Loucy (cell line): Measurements from ENCODE around the gene ACTR1A.

Experiments used
- H2AFZ ChIP-seq: fragments of 200-600 bp; sonication (generic); 2 replicates; pipeline ENCODE4 v1.6.0; 2016; ENCODE audit warnings: antibody characterized with exemption, mild to moderate bottlenecking, low read length, moderate library complexity
- H3F3A ChIP-seq: fragments of 200-600 bp; 2 replicates; pipeline ENCODE4 v1.6.0; 2016; ENCODE audit warnings: antibody characterized with exemption, low read depth, mild to moderate bottlenecking
- H3K27me3 ChIP-seq: fragments of 200-600 bp; sonication (generic); 2 replicates; pipeline ENCODE4 v1.6.1; 2014; ENCODE audit warnings: low read length, mild to moderate bottlenecking; ENCODE audit not compliant: insufficient read depth, poor library complexity, severe bottlenecking
- H3K36me3 ChIP-seq: fragments of 200-600 bp; sonication (generic); 2 replicates; pipeline ENCODE4 v1.6.1; 2016; ENCODE audit warnings: low read length; ENCODE audit not compliant: insufficient read depth
- H3K4me1 ChIP-seq: fragments of 200-600 bp; sonication (generic); 2 replicates; pipeline ENCODE4 v1.5.1; 2014; ENCODE audit warnings: low read length, mild to moderate bottlenecking; ENCODE audit not compliant: insufficient read depth, poor library complexity, severe bottlenecking
- H3K4me2 ChIP-seq: fragments of 200-600 bp; sonication (generic); 2 replicates; pipeline ENCODE4 v1.6.0; 2014; ENCODE audit warnings: antibody characterized with exemption, low read length, low read depth, mild to moderate bottlenecking; ENCODE audit not compliant: poor library complexity, severe bottlenecking
- H3K4me3 ChIP-seq: fragments of 200-600 bp; sonication (generic); 2 replicates; pipeline ENCODE4 v1.5.1; 2014; ENCODE audit warnings: low read length, mild to moderate bottlenecking, mixed read lengths; ENCODE audit not compliant: poor library complexity, severe bottlenecking
- H3K79me2 ChIP-seq: fragments of 200-600 bp; sonication (generic); 2 replicates; pipeline ENCODE4 v1.6.1; 2014; ENCODE audit warnings: low read length; ENCODE audit not compliant: insufficient read depth
- H3K9ac ChIP-seq: fragments of 200-600 bp; sonication (generic); 2 replicates; pipeline ENCODE4 v1.6.0; 2014; ENCODE audit warnings: mild to moderate bottlenecking, low read depth, low read length, moderate library complexity; ENCODE audit not compliant: poor library complexity, severe bottlenecking
- H3K9me2 ChIP-seq: fragments of 200-600 bp; sonication (generic); replicated peaks from 2 replicates; pipeline ENCODE4 v1.6.1; 2016; ENCODE audit warnings: low read depth, low read length, mixed read lengths
- H3K9me3 ChIP-seq: fragments of 200-600 bp; sonication (generic); 2 replicates; pipeline ENCODE4 v1.6.1; 2014; ENCODE audit warnings: mild to moderate bottlenecking, antibody characterized with exemption, low read length, low read depth; ENCODE audit not compliant: insufficient read depth
- H4K20me1 ChIP-seq: fragments of 200-600 bp; sonication (generic); 2 replicates; pipeline ENCODE4 v1.6.0; 2014; ENCODE audit warnings: antibody characterized with exemption, low read length, mild to moderate bottlenecking; ENCODE audit not compliant: insufficient read depth, poor library complexity, severe bottlenecking
- EZH2phosphoT487 ChIP-seq: fragments of 200-600 bp; IDR thresholded peaks from 2 replicates; pipeline ENCODE4 v1.6.1; 2018; ENCODE audit warnings: antibody characterized with exemption, mild to moderate bottlenecking, moderate library complexity, borderline replicate concordance
- TF ChIP-seq, protein P1 (sequence below): fragments of 200-600 bp; sonication (generic); conservative IDR thresholded peaks from 2 replicates; pipeline ENCODE4 v1.5.1; 2014; ENCODE audit warnings: mild to moderate bottlenecking, antibody characterized with exemption, low read length

Gene ACTR1A

DNA sequence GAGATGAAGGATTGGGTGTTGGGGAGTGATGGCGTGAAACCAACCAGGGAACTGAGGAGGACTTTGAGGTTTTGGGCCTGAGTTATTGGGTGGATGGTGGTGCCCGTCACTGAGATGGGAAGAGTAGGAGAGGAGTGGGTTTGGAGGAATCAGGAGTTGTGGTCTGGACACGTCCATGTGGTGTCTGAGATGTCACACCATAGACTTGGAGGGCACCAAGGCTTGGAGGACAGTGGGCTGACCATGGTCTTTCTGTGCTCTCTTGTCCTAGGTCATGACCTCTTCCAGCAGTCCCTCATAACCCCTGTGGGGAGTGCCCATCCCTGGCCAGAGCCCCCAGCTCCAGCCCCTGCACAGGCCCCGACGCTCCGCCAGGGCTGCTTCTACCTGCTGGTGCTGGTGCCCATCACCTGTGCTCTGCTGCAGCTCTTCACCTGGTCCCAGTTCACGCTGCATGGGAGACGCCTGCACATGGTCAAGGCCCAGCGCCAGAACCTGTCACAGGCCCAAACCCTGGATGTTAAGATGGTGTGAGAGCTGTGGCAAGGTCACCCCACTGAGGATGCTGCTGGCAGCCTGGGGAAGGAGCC, 27.0 kb downstream of the ACTR1A start:
- Histone ChIP-seq H2AFZ (no peak overlapping the region), H3F3A (no peaks in the 10 kb centered on the region), H3K9ac (no peak overlapping the region), H4K20me1 (no peaks in the 10 kb centered on the region), H3K36me3 (peaks cover 18% of the 10 kb centered on the region; the same call in 1 of the 2 replicates), H3K27me3 (no peaks in the 10 kb centered on the region), H3K9me2 (no peaks in the 10 kb centered on the region), H3K9me3 (no peaks in the 10 kb centered on the region), H3K4me3 (no peak overlapping the region), H3K4me2 (no peak overlapping the region), H3K79me2 (no peaks in the 10 kb centered on the region), H3K4me1 (no peaks in the 10 kb centered on the region)
- no peak for TF ChIP-seq EZH2phosphoT487
- TF ChIP-seq, protein P1, sequence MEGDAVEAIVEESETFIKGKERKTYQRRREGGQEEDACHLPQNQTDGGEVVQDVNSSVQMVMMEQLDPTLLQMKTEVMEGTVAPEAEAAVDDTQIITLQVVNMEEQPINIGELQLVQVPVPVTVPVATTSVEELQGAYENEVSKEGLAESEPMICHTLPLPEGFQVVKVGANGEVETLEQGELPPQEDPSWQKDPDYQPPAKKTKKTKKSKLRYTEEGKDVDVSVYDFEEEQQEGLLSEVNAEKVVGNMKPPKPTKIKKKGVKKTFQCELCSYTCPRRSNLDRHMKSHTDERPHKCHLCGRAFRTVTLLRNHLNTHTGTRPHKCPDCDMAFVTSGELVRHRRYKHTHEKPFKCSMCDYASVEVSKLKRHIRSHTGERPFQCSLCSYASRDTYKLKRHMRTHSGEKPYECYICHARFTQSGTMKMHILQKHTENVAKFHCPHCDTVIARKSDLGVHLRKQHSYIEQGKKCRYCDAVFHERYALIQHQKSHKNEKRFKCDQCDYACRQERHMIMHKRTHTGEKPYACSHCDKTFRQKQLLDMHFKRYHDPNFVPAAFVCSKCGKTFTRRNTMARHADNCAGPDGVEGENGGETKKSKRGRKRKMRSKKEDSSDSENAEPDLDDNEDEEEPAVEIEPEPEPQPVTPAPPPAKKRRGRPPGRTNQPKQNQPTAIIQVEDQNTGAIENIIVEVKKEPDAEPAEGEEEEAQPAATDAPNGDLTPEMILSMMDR = no peak

DNA sequence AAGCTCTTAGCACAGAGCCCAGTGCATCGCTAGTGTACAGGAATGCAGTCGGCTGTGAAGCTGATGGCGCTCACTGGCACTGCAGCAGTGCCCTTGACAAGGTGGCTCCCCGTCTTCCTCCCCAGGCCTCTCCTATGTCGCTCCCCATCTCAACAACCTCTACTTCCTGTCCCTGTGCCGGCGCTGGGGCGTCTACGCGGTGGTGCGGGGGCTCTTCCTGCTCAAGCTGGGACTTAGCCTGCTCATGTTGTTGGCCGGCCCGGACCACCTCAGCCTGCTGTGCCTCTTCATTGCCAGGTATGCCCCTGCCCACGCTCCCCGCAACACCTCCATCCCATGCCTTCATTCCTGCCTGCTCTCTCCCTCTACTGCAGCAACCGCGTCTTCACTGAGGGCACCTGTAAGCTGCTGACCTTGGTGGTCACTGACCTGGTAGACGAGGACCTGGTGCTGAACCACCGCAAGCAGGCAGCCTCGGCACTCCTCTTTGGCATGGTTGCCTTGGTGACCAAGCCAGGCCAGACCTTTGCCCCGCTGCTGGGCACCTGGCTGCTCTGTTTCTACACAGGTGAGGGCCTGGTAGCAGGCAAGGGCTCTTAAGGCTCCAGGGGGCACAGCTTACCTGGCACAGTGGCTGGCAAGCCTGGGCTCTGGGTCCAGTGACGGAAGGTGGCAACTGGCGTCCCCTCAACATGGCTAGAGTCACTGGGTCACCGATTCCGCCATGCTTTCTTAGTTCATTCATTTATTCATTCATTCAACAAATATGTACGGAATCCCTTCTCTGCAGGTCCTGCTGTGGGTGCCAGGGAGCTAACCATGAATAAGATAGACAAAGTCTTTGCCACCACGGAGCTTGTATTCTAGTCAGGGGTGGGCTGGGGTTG, 28.8 kb downstream of the ACTR1A start:
- no peak for TF ChIP-seq EZH2phosphoT487
- TF ChIP-seq, protein P1 = no peak
- Histone ChIP-seq H3K79me2 (no peaks in the 10 kb centered on the region), H3K9me3 (no peaks in the 10 kb centered on the region), H3K4me1 (no peaks in the 10 kb centered on the region), H3K4me2 (no peak overlapping the region), H3K9ac (no peak overlapping the region), H2AFZ (no peak overlapping the region), H4K20me1 (no peaks in the 10 kb centered on the region), H3K9me2 (no peaks in the 10 kb centered on the region), H3K36me3 (peaks cover 2% of the 10 kb centered on the region; the same call in 1 of the 2 replicates), H3F3A (no peaks in the 10 kb centered on the region), H3K27me3 (no peaks in the 10 kb centered on the region), H3K4me3 (no peak overlapping the region)

DNA sequence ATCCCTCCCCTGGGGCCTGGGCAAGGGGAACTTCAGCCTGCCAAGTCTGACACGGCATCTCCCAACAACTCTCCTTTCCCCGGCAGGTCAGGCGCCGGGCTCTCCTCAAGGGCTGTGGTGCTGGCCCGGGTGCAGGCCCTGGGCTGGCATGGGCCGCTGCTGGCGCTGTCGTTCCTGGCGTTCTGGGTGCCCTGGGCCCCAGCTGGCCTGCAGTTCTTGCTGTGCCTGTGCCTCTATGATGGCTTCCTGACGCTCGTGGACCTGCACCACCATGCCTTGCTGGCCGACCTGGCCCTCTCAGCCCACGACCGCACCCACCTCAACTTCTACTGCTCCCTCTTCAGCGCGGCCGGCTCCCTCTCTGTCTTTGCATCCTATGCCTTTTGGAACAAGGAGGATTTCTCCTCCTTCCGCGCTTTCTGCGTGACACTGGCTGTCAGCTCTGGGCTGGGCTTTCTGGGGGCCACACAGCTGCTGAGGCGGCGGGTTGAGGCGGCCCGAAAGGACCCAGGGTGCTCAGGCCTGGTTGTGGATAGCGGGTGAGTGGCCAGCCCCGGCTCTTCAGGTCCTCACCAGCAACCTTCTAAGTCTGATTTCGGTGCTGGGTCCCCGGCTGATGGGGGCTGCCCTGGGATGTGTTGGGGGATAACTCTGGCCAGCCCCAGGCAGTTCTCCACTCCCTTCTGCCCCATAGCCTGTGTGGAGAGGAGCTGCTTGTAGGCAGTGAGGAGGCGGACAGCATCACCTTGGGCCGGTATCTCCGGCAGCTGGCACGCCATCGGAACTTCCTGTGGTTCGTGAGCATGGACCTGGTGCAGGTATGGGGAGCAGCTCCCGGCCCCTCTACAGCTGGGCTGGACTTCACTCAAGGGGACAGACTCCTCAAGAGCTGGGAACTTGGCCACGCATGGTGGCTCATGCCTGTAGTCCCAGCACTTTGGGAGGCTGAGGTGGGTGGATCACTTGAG, 31.6 kb downstream of the ACTR1A start:
- TF ChIP-seq, protein P1 = no peak
- no peak for TF ChIP-seq EZH2phosphoT487
- Histone ChIP-seq H3K27me3 (no peaks in the 10 kb centered on the region), H2AFZ (no peak overlapping the region), H3K4me3 (no peak overlapping the region), H3K4me2 (no peak overlapping the region), H4K20me1 (no peaks in the 10 kb centered on the region), H3K79me2 (no peaks in the 10 kb centered on the region), H3K9me2 (no peaks in the 10 kb centered on the region), H3K9me3 (no peaks in the 10 kb centered on the region), H3K9ac (no peak overlapping the region), H3K4me1 (no peaks in the 10 kb centered on the region), H3K36me3 (no peaks in the 10 kb centered on the region), H3F3A (no peaks in the 10 kb centered on the region)
